ENCODE data around the gene CNIH3. TPM values are rescaled to one million over a fixed set of nuclear protein-coding genes. Genes with fewer than 3 reads are reported as not detected.

CNIH3 gene
- total and polyA plus RNA-seq, 2 of the 4 experiments (the other 2 are of a cell fraction): 2.0 to 2.9 TPM

DNA sequence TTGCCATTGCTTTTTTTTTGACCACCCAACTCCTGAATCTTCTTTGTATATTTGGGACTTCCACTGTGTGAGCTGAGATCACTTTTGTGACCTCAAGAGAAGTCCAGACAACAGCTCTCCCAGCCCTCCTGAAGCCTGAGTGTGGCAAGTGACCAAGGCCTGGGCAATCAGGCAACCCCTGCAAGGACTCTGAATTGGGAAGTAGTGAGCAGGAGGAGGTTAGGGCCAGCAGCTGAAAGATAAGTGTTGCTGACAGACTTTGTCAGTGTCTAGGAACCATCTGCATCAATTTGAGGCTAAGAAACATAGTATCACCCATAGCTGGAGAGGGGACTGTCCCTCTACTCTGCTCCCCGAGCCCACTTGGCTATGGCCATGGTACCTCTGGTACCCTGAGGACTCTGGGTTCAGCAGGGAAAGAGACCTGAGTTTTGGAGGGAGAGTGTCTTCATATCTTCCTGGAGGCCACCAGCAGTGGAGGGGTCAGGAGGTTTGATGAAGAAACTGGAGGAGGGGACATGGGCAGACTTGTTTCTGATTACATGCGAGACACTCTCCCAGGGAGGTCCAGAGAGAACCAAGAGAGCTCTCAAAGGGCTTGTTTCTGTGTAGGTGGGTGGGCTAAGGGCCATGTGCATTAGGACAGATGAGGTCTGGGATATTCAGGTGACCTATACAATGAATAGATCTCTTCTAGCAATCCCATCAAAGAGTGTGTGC is 166.3 kb downstream of the CNIH3 start:
- CTCF ChIA-PET: interaction anchor here (0.6 kb wide), 1 partner anchor 198 kb away, joined by 3 read pairs; no protein-coding TSS in a partner anchor
- Histone ChIP-seq H2AK9ac (replicated peaks; ENCODE audit: low read depth, low read length, poor library complexity) (no peak overlapping the region), H3K4me3 (ENCODE audit: insufficient read depth, low read depth, low read length) (no peak overlapping the region), H3K4me1 (ENCODE audit: control insufficient read depth, insufficient read depth, low read length) (peaks cover 1% of the 10 kb centered on the region; the same call in 1 of the 2 replicates), H3K79me1 (ENCODE audit: low read depth in 1 of 2, low read length in 2 of 2) (no peaks in the 10 kb centered on the region), H2BK120ac (ENCODE audit: low read depth, low read length) (no peak overlapping the region), H2AK5ac (ENCODE audit: low read depth, low read length) (no peak overlapping the region), H2BK20ac (ENCODE audit: low read depth, low read length) (no peak overlapping the region), H3K18ac (ENCODE audit: low read depth, low read length) (no peak overlapping the region), H3K56ac (ENCODE audit: extremely low read depth, insufficient read depth, low read length) (no peak overlapping the region), H2BK15ac (ENCODE audit: low read depth, low read length) (no peak overlapping the region), H2AFZ (replicated peaks; ENCODE audit: low read length, poor library complexity) (no peak overlapping the region), H4K20me1 (ENCODE audit: insufficient read depth, low read length) (no peaks in the 10 kb centered on the region), H3K36me3 (ENCODE audit: control insufficient read depth, insufficient read depth, low read length) (no peaks in the 10 kb centered on the region), H3K23ac (ENCODE audit: low read depth, low read length) (no peak overlapping the region), H3K27me3 (ENCODE audit: control insufficient read depth, insufficient read depth, low read length) (no peaks in the 10 kb centered on the region; the same call in 1 of the 2 replicates), H3K14ac (replicated peaks; ENCODE audit: low read depth, low read length) (no peak overlapping the region), H4K5ac (ENCODE audit: low read depth, low read length) (no peak overlapping the region), H3K9me1 (ENCODE audit: insufficient read depth, low read length) (peaks cover 3% of the 10 kb centered on the region; the same call in 1 of the 2 replicates), H3K4ac (ENCODE audit: low read depth, low read length) (no peak overlapping the region), H4K8ac (ENCODE audit: low read depth in 2 of 2, low read length in 2 of 2) (no peak overlapping the region), H3K9ac (ENCODE audit: low read depth, low read length) (no peak overlapping the region), H4K91ac (ENCODE audit: insufficient read depth, low read depth, low read length) (no peak overlapping the region), H3K4me2 (ENCODE audit: low read depth, low read length) (no peak overlapping the region), H2BK5ac (ENCODE audit: low read depth, low read length, poor library complexity, severe bottlenecking) (no peak overlapping the region), H3K9me3 (ENCODE audit: control insufficient read depth, insufficient read depth, low read length) (no peaks in the 10 kb centered on the region), H3K27ac (ENCODE audit: insufficient read depth, low read length) (no peak overlapping the region)
- DNase-seq: no peak
- no CpG with 5 or more reads among the region's 2 CpGs for WGBS, 2 experiments (ENCODE audit: extremely low coverage in 2 of 2, insufficient read length in 1 of 2)
- POLR2A ChIA-PET (ENCODE audit: unreplicated experiment): no interaction called here
- in situ Hi-C loops (cut with MboI; ENCODE audit: low sequenced_read_pairs) (no loop called here), intact Hi-C loops (cut with micrococcal nuclease) (no loop called here), dilution Hi-C loops (cut with HindIII; ENCODE audit: low sequenced_read_pairs, unreplicated experiment) (no loop called here)
- no peak for ATAC-seq (ENCODE audit: low read depth)
- TF ChIP-seq, protein P1, sequence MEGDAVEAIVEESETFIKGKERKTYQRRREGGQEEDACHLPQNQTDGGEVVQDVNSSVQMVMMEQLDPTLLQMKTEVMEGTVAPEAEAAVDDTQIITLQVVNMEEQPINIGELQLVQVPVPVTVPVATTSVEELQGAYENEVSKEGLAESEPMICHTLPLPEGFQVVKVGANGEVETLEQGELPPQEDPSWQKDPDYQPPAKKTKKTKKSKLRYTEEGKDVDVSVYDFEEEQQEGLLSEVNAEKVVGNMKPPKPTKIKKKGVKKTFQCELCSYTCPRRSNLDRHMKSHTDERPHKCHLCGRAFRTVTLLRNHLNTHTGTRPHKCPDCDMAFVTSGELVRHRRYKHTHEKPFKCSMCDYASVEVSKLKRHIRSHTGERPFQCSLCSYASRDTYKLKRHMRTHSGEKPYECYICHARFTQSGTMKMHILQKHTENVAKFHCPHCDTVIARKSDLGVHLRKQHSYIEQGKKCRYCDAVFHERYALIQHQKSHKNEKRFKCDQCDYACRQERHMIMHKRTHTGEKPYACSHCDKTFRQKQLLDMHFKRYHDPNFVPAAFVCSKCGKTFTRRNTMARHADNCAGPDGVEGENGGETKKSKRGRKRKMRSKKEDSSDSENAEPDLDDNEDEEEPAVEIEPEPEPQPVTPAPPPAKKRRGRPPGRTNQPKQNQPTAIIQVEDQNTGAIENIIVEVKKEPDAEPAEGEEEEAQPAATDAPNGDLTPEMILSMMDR (conservative IDR thresholded peaks at IDR 0.05; ENCODE audit: low read depth, low read length): no peak
- no peak for TF ChIP-seq RFX5 (IDR thresholded peaks at IDR 0.05; ENCODE audit: low read depth, low read length)
- no peak for TF ChIP-seq MAFK (IDR thresholded peaks at IDR 0.05; ENCODE audit: low read depth, low read length)
- no peak for TF ChIP-seq SMC3 (IDR thresholded peaks at IDR 0.05; ENCODE audit: low read depth, low read length)
- no peak for TF ChIP-seq USF2 (IDR thresholded peaks at IDR 0.05; ENCODE audit: low read depth, low read length)
- TF ChIP-seq MXI1 (IDR thresholded peaks at IDR 0.05; ENCODE audit: borderline replicate concordance, low read depth, low read length): no peak
- no peak for TF ChIP-seq BHLHE40 (IDR thresholded peaks at IDR 0.05; ENCODE audit: low read depth, low read length)
- TF ChIP-seq MAZ (IDR thresholded peaks at IDR 0.05; ENCODE audit: borderline replicate concordance, low read depth, low read length): no peak
- TF ChIP-seq, protein P2, sequence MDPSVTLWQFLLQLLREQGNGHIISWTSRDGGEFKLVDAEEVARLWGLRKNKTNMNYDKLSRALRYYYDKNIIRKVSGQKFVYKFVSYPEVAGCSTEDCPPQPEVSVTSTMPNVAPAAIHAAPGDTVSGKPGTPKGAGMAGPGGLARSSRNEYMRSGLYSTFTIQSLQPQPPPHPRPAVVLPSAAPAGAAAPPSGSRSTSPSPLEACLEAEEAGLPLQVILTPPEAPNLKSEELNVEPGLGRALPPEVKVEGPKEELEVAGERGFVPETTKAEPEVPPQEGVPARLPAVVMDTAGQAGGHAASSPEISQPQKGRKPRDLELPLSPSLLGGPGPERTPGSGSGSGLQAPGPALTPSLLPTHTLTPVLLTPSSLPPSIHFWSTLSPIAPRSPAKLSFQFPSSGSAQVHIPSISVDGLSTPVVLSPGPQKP (IDR thresholded peaks at IDR 0.05; ENCODE audit: borderline replicate concordance, low read depth, low read length): no peak
- no peak for TF ChIP-seq CHD1 (IDR thresholded peaks at IDR 0.05; ENCODE audit: low read depth, low read length)
- no peak for TF ChIP-seq RCOR1 (IDR thresholded peaks at IDR 0.05; ENCODE audit: insufficient replicate concordance, low read length)
- BruUV-seq (replicated peaks): no TSS peak

All from IMR-90 (cell line).